Suprapubic skin (tissue), 4 donors: ENCODE results near the gene KIAA1671.

ENCODE experiments used
- EP300 ChIP-seq: sonication (generic); formaldehyde crosslinking; IDR thresholded peaks from one replicate; pipeline ENCODE4 v1.6.1; 2017; ENCODE audit warnings: antibody characterized with exemption
- POLR2A ChIP-seq, 2 donors: fragments of 450-650 bp; IDR thresholded peaks; one replicate each; pipeline ENCODE4 v1.6.1; 2017; ENCODE audit warnings: antibody characterized with exemption in 2 of 2, mild to moderate bottlenecking in 2 of 2, moderate library complexity in 2 of 2
- POLR2AphosphoS5 ChIP-seq, 3 donors: sonication (generic); formaldehyde crosslinking; IDR thresholded peaks; one replicate each; pipeline ENCODE4 v1.6.1; 2017; ENCODE audit warnings: antibody characterized with exemption in 3 of 3
- TF ChIP-seq, protein P1 (sequence below), 2 donors: fragments of 200-600 bp in 1 of 2; fragments of 450-650 bp in 1 of 2; sonication (generic) in 1 of 2; IDR thresholded peaks; one replicate each; pipeline ENCODE4 v1.5.1; 2016 to 2019; ENCODE audit warnings: antibody characterized with exemption in 2 of 2, mild to moderate bottlenecking in 1 of 2, moderate library complexity in 1 of 2

- TF ChIP-seq, protein P1, sequence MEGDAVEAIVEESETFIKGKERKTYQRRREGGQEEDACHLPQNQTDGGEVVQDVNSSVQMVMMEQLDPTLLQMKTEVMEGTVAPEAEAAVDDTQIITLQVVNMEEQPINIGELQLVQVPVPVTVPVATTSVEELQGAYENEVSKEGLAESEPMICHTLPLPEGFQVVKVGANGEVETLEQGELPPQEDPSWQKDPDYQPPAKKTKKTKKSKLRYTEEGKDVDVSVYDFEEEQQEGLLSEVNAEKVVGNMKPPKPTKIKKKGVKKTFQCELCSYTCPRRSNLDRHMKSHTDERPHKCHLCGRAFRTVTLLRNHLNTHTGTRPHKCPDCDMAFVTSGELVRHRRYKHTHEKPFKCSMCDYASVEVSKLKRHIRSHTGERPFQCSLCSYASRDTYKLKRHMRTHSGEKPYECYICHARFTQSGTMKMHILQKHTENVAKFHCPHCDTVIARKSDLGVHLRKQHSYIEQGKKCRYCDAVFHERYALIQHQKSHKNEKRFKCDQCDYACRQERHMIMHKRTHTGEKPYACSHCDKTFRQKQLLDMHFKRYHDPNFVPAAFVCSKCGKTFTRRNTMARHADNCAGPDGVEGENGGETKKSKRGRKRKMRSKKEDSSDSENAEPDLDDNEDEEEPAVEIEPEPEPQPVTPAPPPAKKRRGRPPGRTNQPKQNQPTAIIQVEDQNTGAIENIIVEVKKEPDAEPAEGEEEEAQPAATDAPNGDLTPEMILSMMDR (IDR thresholded peaks at IDR 0.05): no peak
- no peak for TF ChIP-seq POLR2A (IDR thresholded peaks at IDR 0.05)
- TF ChIP-seq EP300: no peak
- no peak for TF ChIP-seq POLR2AphosphoS5 (IDR thresholded peaks at IDR 0.05)
These were observed 69.6 kb downstream of the KIAA1671 start for GRCh38 chr22:25021976-25022711.
